SKM-1 (cell line): ENCODE data around the gene PCARE.

ENCODE experiments used
- DNase-seq: peaks from one replicate; lab custom pipeline; 2025; ENCODE audit not compliant: unreplicated experiment; lab: John Stamatoyannopoulos, UW

The PCARE gene

DNA sequence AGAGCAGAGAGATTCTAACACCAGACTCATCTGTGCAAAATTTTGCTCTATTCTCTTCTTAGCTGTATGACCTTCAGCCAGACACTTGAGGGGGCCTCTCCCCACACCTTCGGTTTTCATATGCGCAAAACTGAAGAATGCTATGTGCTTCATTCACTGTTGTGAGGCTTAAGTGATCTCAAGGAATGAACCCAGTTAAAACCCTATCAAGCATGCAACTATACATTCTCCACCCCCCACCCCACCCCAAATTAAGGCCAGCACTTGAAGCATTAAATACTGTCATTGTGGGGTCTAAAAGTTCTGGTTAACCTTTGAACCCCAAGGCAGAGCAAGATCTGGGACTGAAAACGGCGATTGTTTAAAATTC lies 10.0 kb downstream of the PCARE start:
- no peak for DNase-seq

- no peak for DNase-seq
Observed at GRCh38 chr2:29063646-29064345, 10.5 kb downstream of the PCARE start.

GRCh38 chr2:29063056-29063455 lies 11.3 kb downstream of the PCARE start:
- no peak for DNase-seq

DNA sequence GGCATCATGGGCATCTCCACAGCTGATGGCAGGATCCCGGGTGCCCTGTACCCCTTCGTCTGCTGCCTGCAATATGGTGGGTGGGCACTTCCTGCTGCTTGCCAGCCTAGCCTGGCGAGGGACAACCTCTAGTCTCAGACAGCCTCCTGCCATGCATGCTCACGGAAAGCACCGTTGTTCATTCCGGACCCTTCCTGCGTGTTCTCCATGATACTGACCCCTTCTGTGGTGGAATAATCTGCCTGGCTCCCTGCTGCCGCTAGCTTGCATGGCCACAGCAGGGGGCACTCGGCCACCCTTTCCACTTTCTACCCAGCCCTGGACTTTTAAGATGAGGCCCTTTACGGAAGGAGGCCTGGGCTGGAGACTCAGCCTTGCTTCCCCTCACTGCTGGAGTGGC lies 12.0 kb downstream of the PCARE start:
- no peak for DNase-seq

- DNase-seq, result no peak
Observed at GRCh38 chr2:29061616-29062015, 12.7 kb downstream of the PCARE start.

DNA sequence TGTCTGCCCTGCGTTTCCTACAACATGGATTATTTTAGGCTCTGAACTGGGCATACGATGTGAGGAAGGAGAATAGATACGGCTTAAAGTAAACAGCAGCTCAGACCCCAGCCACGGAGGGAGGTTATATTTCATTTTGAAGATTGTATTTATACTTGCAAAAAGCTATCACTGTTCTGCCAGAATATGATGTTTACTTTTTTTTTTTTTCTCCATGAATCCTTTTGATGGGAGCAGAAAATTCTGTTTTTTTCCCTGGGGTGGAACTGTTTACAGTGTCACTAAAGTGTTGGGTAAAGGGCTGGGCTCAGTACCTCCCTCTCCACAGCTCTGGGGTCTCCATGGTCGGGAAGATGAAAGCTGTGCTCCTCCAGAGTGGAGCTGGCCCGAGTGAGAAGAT lies 13.1 kb downstream of the PCARE start:
- DNase-seq, result no peak

GRCh38 chr2:29060441-29060840 lies 13.9 kb downstream of the PCARE start:
- no peak for DNase-seq

GRCh38 chr2:29059624-29060023 lies 14.7 kb downstream of the PCARE start:
- no peak for DNase-seq

- DNase-seq, result no peak
Observed at GRCh38 chr2:29057006-29057405, 17.3 kb downstream of the PCARE start.

DNA sequence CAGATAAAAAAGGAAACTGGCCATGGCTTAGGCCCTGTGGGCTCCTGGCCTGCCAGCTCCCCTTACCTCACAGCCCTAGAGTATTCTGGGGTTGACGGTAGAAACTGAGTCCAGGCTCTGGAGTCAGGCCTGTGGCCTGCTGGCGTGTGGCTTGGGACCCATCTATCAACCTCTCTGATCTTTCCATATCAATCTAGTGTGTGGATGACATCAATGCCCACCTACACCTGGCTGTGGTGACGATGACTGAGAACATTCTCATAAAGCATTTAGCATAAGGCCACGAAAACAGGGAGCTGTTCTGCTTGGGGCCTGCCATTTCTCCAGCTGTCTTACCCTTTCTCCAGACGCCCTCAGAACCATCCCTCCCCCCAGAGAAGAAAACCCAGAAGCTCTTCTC lies 17.9 kb downstream of the PCARE start:
- no peak for DNase-seq

DNA sequence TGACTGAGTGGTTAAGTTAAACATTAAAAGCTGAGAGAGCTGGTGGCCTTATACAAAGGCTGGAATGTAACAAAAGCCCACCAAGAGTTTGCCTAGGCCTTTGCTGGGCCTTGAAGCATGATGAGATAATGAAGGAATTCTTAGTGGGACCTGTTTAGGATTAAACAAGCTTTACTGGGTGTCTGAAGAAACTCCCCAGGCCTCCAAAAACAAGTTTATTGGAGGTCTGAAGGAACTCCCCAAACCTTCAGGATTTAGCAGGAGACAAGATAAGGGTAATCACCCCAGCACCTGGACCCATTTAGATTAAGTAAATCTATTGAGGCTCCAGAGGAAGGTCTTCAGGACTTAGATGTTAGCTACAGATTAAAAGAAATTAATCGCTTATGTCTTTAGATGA lies 18.7 kb downstream of the PCARE start:
- DNase-seq, result no peak

DNA sequence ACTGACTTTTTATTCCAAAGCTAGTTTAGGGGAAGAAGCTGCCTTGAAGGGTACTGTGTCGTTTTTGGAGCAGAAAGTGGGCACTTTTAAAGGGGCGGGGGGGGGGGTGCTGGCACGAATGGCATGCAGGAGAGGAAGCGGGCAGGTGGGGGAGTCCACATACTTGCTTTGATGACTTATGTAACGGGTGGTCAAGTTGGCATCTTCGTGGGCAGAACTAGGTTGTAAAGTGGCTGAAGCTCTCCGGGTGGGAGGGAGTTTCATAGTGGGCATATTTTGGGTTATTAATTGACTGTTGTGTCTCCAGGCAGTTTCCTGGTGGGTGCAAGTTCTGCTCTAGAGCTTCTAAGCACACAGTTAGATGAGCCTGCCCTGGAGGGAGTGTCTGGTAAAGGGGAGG lies 19.9 kb downstream of the PCARE start:
- no peak for DNase-seq

DNA sequence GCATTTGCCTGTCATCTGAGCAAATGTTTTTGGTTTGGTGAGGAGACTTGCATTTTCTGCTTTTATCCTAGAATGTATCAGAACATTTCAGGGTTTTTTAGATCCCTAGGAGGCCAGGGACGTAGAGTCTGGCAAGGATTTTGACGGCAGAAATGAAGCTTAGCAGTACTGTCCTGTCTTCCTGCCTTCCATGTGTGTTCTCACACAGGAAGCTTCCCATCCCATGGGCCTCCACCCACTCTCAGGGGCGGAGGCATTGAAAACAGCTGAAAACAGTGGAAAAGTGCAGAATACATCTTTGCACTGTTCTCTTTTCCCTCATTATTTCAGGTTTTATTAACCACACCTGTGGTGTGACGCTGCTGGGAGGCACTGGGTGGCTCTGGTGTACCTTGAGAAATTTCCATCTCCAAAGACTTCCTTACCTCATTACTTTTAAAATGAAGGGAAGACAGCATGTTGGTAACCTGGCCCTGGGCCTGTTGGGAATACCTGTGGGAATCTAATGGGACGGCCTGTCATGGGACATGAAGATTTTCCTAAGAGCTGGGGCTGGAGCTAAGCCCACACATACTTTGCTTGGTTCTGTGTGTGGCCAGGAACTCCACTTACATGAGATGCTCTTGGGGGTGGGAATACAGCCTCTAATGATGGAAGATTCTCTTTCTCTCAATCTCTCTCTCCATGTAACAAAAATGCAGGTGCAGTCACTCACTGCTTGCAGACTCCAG lies 20.5 kb downstream of the PCARE start:
- no peak for DNase-seq

GRCh38 chr2:29053223-29053622 lies 21.1 kb downstream of the PCARE start:
- no peak for DNase-seq

GRCh38 chr2:29052807-29053206 lies 21.5 kb downstream of the PCARE start:
- DNase-seq, result no peak

- no peak for DNase-seq
Observed at GRCh38 chr2:29051730-29052129, 22.6 kb downstream of the PCARE start.

DNA sequence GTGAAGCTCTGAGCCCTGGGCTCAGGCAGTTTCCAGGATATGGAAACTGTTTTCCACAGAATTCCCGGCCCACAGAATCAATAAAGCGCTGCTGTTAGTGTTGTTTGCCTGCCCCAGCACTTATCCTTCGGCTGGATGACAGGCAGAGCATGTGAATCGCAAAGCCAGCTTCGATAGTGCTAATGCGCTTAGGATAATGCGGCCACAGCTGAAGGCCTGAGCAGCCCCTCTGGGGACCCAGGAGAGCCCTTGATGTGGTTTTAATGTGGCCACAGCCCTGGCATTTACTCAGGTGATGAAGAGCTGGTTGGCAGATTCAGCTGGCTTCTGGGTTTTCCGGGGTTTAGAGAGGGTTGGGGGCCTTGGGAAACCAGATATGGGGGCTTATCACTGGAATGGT lies 23.7 kb downstream of the PCARE start:
- no peak for DNase-seq

GRCh38 chr2:29047083-29047845 lies 27.1 kb downstream of the PCARE start:
- no peak for DNase-seq

- DNase-seq, result no peak
Observed at GRCh38 chr2:29046321-29046720, 28.0 kb downstream of the PCARE start.

GRCh38 chr2:29044459-29044858 lies 29.9 kb downstream of the PCARE start:
- DNase-seq, result no peak

DNA sequence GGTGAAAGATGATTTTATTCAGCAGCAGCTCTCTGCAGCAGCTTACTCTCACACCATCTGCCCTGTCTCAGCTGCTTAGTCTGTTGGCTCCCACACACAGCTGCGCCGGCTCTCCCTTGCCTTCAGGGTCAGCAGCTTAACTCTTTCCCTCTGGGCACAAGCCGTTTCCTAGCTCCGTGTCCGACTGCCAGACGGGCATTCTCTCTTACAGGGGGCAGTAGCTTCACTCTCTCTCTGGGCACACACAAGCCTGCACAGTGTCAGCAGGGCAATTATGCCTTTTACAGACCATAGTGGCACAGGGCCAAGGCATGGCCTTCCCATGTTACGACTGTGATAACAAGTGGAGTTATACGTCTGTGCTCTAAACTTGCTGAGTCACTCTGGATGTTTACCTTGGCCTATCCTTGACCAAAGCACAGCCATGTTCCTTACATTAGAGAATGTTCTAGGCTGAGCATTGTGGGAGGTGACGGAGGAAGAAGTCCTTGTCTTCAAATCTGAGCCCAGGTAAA lies 31.7 kb downstream of the PCARE start:
- no peak for DNase-seq

GRCh38 chr2:29041161-29041660 lies 33.1 kb downstream of the PCARE start:
- no peak for DNase-seq
